ENCODE data around the gene CCDC88C.
"Not testable (repeated sequence)": the region's sequence is repeated elsewhere in the genome, so short reads cannot be mapped to it uniquely, and the experiment has no call there.

CCDC88C gene

GRCh38 chr14:91417120-91417982 lies at the start of gene CCDC88C:
Gene CCDC88C, minus strand, starts transcription at chr14:91417820. Its CDS starts 130 bp downstream, at chr14:91417690.
- DNase-seq (ENCODE audit: low spot score): peak; percentile 82

- DNase-seq (ENCODE audit: low spot score): no peak
Measured at GRCh38 chr14:91466192-91466591, 48.6 kb upstream of the CCDC88C start.

GRCh38 chr14:91464615-91465205 lies 47.1 kb upstream of the CCDC88C start:
- DNase-seq (ENCODE audit: low spot score): no peak

- no peak for DNase-seq (ENCODE audit: low spot score)
Measured at GRCh38 chr14:91458612-91459011, 41.0 kb upstream of the CCDC88C start.

- DNase-seq (ENCODE audit: low spot score): no peak
Measured at GRCh38 chr14:91456283-91456682, 38.7 kb upstream of the CCDC88C start.

GRCh38 chr14:91454580-91454979 lies 37.0 kb upstream of the CCDC88C start:
- DNase-seq (ENCODE audit: low spot score): no peak

- DNase-seq (ENCODE audit: low spot score): no peak
Measured at GRCh38 chr14:91454155-91454554, 36.5 kb upstream of the CCDC88C start.

- DNase-seq (ENCODE audit: low spot score): no peak
Measured at GRCh38 chr14:91453744-91454143, 36.1 kb upstream of the CCDC88C start.

GRCh38 chr14:91444335-91445020 lies 26.9 kb upstream of the CCDC88C start:
- no peak for DNase-seq (ENCODE audit: low spot score)

GRCh38 chr14:91439345-91439744 lies 21.7 kb upstream of the CCDC88C start:
- DNase-seq (ENCODE audit: low spot score): no peak

GRCh38 chr14:91438845-91439244 lies 21.2 kb upstream of the CCDC88C start:
- no peak for DNase-seq (ENCODE audit: low spot score)

GRCh38 chr14:91436266-91436665 lies 18.6 kb upstream of the CCDC88C start:
- DNase-seq (ENCODE audit: low spot score): not testable (repeated sequence)

GRCh38 chr14:91429385-91429784 lies 11.8 kb upstream of the CCDC88C start:
- DNase-seq (ENCODE audit: low spot score): no peak

GRCh38 chr14:91428931-91429330 lies 11.3 kb upstream of the CCDC88C start:
- not testable (repeated sequence) for DNase-seq (ENCODE audit: low spot score)

GRCh38 chr14:91425531-91425944 lies 7.9 kb upstream of the CCDC88C start:
- not testable (repeated sequence) for DNase-seq (ENCODE audit: low spot score)

GRCh38 chr14:91424813-91425530 lies 7.4 kb upstream of the CCDC88C start:
- no peak for DNase-seq (ENCODE audit: low spot score)

GRCh38 chr14:91420686-91421085 lies 3.1 kb upstream of the CCDC88C start:
- no peak for DNase-seq (ENCODE audit: low spot score)

- no peak for DNase-seq (ENCODE audit: low spot score)
Measured at GRCh38 chr14:91419451-91419850, 1.8 kb upstream of the CCDC88C start.

GRCh38 chr14:91419044-91419397 lies 1.4 kb upstream of the CCDC88C start:
- DNase-seq (ENCODE audit: low spot score): no peak

- DNase-seq (ENCODE audit: low spot score): peak; percentile 90
Measured at GRCh38 chr14:91418387-91419043, 895 bp upstream of the CCDC88C start.

GRCh38 chr14:91417983-91418386 lies 365 bp upstream of the CCDC88C start:
- peak; percentile 77 for DNase-seq (ENCODE audit: low spot score)

- DNase-seq (ENCODE audit: low spot score): no peak
Measured at GRCh38 chr14:91416744-91417119, 888 bp downstream of the CCDC88C start.

All from ecto neural progenitor cell (in vitro differentiated cells).